Measurements from ENCODE around the gene PTPN11.
A peak's percentile ranks its signal among the peaks of the same experiment; 100 is the strongest.

Gene PTPN11

GRCh38 chr12:112466011-112466422 is 47.3 kb downstream of the PTPN11 start:
- no peaks in the 10 kb centered on the region for H3K36me3 ChIP-seq (ENCODE audit: insufficient read depth)
- no peak overlapping the region for H3K4me2 ChIP-seq
- no peak overlapping the region for H3K9ac ChIP-seq
- H3K4me1 ChIP-seq (ENCODE audit: low read depth, poor library complexity, severe bottlenecking), result peaks cover 19% of the 10 kb centered on the region
- no peaks in the 10 kb centered on the region for H3K79me2 ChIP-seq (ENCODE audit: insufficient read depth, low read depth)
- H4K20me1 ChIP-seq (ENCODE audit: insufficient read depth), result no peaks in the 10 kb centered on the region
- no peak overlapping the region for H2AFZ ChIP-seq (ENCODE audit: low read depth)
- no peak overlapping the region for H3K27ac ChIP-seq
- no peaks in the 10 kb centered on the region for H3K27me3 ChIP-seq (ENCODE audit: insufficient read depth, low read depth)
- no peak for TF ChIP-seq CTCF (conservative IDR thresholded peaks at IDR 0.05; ENCODE audit: low read depth, low read length)
- no peak overlapping the region for H3K4me3 ChIP-seq (IDR thresholded peaks at IDR 0.05; ENCODE audit: insufficient read depth, low read depth, low read length)

- no peak overlapping the region for H3K4me2 ChIP-seq
- no peak overlapping the region for H3K4me3 ChIP-seq (IDR thresholded peaks at IDR 0.05; ENCODE audit: insufficient read depth, low read depth, low read length)
- H3K79me2 ChIP-seq (ENCODE audit: insufficient read depth, low read depth), result no peaks in the 10 kb centered on the region
- TF ChIP-seq CTCF (conservative IDR thresholded peaks at IDR 0.05; ENCODE audit: low read depth, low read length), result no peak
- no peak overlapping the region for H2AFZ ChIP-seq (ENCODE audit: low read depth)
- no peak overlapping the region for H3K9ac ChIP-seq
- H4K20me1 ChIP-seq (ENCODE audit: insufficient read depth), result no peaks in the 10 kb centered on the region
- H3K27me3 ChIP-seq (ENCODE audit: insufficient read depth, low read depth), result no peaks in the 10 kb centered on the region
- no peaks in the 10 kb centered on the region for H3K36me3 ChIP-seq (ENCODE audit: insufficient read depth)
- H3K4me1 ChIP-seq (ENCODE audit: low read depth, poor library complexity, severe bottlenecking), result peaks cover 19% of the 10 kb centered on the region
- no peak overlapping the region for H3K27ac ChIP-seq
Measured at GRCh38 chr12:112466835-112467234, 48.1 kb downstream of the PTPN11 start.

- H3K4me1 ChIP-seq (ENCODE audit: low read depth, poor library complexity, severe bottlenecking), result peaks cover 12% of the 10 kb centered on the region
- TF ChIP-seq CTCF (conservative IDR thresholded peaks at IDR 0.05; ENCODE audit: low read depth, low read length), result no peak
- H3K79me2 ChIP-seq (ENCODE audit: insufficient read depth, low read depth), result no peaks in the 10 kb centered on the region
- no peaks in the 10 kb centered on the region for H4K20me1 ChIP-seq (ENCODE audit: insufficient read depth)
- no peak overlapping the region for H3K27ac ChIP-seq
- no peak overlapping the region for H3K4me3 ChIP-seq (IDR thresholded peaks at IDR 0.05; ENCODE audit: insufficient read depth, low read depth, low read length)
- no peak overlapping the region for H3K4me2 ChIP-seq
- H3K9ac ChIP-seq, result no peak overlapping the region
- no peak overlapping the region for H2AFZ ChIP-seq (ENCODE audit: low read depth)
- no peaks in the 10 kb centered on the region for H3K36me3 ChIP-seq (ENCODE audit: insufficient read depth)
- no peaks in the 10 kb centered on the region for H3K27me3 ChIP-seq (ENCODE audit: insufficient read depth, low read depth)
Measured at GRCh38 chr12:112468046-112468445, 49.3 kb downstream of the PTPN11 start.

- no peak overlapping the region for H3K4me2 ChIP-seq
- H3K9ac ChIP-seq, result no peak overlapping the region
- no peaks in the 10 kb centered on the region for H3K27me3 ChIP-seq (ENCODE audit: insufficient read depth, low read depth)
- H3K27ac ChIP-seq, result no peak overlapping the region
- no peak overlapping the region for H3K4me3 ChIP-seq (IDR thresholded peaks at IDR 0.05; ENCODE audit: insufficient read depth, low read depth, low read length)
- H3K79me2 ChIP-seq (ENCODE audit: insufficient read depth, low read depth), result no peaks in the 10 kb centered on the region
- H4K20me1 ChIP-seq (ENCODE audit: insufficient read depth), result no peaks in the 10 kb centered on the region
- TF ChIP-seq CTCF (conservative IDR thresholded peaks at IDR 0.05; ENCODE audit: low read depth, low read length), result peak; percentile 35; the same call in 1 of the 2 replicates
- no peak overlapping the region for H2AFZ ChIP-seq (ENCODE audit: low read depth)
- no peaks in the 10 kb centered on the region for H3K4me1 ChIP-seq (ENCODE audit: low read depth, poor library complexity, severe bottlenecking)
- 0 out of 2 replicates have a peak, but pooled peaks cover 4% of the 10 kb centered on the region for H3K36me3 ChIP-seq (ENCODE audit: insufficient read depth)
Measured at GRCh38 chr12:112473056-112473455, 54.3 kb downstream of the PTPN11 start.
